GM12873 (cell line): ENCODE measurements around the gene ALK.

Experiments used
- CTCF ChIP-seq: IDR thresholded peaks from 2 replicates; pipeline ENCODE4 v1.5.1; 2012; ENCODE audit warnings: low read depth, mild to moderate bottlenecking, moderate library complexity, low read length, control low read depth; ENCODE audit not compliant: insufficient read depth; ENCODE audit errors: missing control alignments

ALK gene

GRCh38 chr2:29586919-29587318 is 334.5 kb downstream of the ALK start:
- no peak for TF ChIP-seq CTCF

DNA sequence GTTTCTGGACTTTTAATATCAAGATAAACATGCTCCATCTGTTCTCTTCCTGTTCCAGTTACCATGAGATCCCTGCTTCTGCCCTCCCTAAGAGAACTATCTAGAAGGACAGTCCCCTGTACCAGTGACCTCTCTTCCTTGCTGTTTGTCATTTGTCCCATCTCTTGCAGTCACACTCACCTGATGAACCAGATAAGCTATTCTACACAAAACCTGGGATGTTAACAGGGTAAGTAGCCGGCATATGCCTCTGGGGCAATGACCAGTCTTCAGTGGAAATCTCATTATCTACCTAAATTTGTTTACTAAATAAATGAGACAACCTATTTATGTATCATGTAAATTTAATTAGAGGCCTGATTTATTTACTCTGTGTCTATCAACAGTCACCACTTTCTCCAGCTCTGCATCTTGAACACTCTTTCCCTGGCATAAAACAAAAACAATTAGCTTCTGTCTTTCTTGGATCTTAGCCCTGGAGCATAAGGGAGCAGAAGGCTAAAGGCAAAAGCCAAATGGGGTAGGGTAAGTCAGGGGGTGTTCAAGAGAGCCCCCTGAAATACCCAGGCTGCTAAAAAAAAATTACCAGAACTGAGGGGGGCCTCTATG is 337.7 kb downstream of the ALK start:
- no peak for TF ChIP-seq CTCF

- no peak for TF ChIP-seq CTCF
These were observed 338.3 kb downstream of the ALK start for GRCh38 chr2:29583104-29583503.

GRCh38 chr2:29582062-29582461 is 339.3 kb downstream of the ALK start:
- no peak for TF ChIP-seq CTCF

DNA sequence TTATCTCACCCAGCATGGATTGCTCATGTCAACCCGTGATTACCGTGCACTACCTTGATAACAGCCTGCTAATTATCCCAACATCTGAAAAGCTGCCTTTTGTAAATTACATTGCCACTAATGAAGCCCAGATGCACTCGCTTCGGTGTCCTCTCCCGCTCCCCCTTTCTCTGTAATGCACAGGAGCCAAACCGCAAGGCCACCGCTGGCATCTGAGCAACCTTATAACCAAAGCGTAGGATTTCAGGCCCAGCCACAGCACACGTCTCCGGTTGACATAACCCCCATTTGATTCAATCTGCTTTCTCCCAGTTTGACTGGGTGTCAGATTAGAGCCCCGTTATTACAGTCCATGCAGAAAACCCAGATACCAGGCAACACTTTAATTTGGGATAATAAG is 341.2 kb downstream of the ALK start:
- TF ChIP-seq CTCF = no peak

GRCh38 chr2:29579495-29580169 is 341.8 kb downstream of the ALK start:
- no peak for TF ChIP-seq CTCF

DNA sequence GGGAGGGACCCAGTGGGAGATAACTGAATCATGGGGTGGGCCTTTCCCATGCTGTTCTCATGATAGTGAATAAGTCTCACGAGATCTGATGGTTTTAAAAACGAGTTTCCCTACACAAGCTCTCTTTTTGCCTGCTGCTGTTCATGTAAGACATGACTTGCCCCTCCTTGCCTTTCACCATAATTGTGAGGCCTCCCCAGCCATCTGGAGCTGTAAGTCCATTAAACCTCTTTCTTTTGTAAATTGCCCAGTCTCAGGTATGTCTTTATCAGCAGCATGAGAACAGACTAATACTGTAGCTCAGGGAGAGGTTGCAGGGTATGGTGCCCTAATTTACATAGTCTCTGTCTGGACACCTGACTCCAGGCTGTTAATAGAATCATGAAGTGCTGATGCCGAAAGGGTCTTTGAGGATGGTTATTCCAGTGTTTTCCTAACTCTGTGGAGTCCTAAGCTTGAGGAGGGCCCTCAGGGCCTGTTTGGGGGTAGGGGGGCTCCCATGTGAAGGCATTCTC is 343.2 kb downstream of the ALK start:
- TF ChIP-seq CTCF = no peak
